GM12878 (cell line): ENCODE results near the gene CHURC1. TPM values are rescaled to one million over a fixed set of nuclear protein-coding genes. Genes with fewer than 3 reads are reported as not detected.

Experiments
- ATAC-seq: fragments of 200-7000 bp; cut with Tn5 transposase; 3 replicates; pipeline ENCODE4 v1.9.1; 2020; ENCODE audit warnings: mild to moderate bottlenecking, moderate library complexity
- BruUV-seq: library from RNA; stranded (reverse); fragments of 400-500 nt; replicated peaks from 2 replicates; lab custom pipeline; 2021; lab: Mats Ljungman, UMichigan
- CTCF ChIA-PET: fragments of 300-600 bp; sonication (Branson Sonifier 250); formaldehyde crosslinking; extraction: SDS; loops from one replicate; lab custom pipeline; 2021; ENCODE audit warnings: inconsistent platforms; lab: Yijun Ruan, JAX
- POLR2A ChIA-PET: fragments of 350-600 bp; formaldehyde crosslinking; extraction: SDS; loops from one replicate; lab custom pipeline; 2021; ENCODE audit warnings: inconsistent platforms; lab: Charles Lee
- RAD21 ChIA-PET: fragments of 300-600 bp; sonication (Branson Sonifier 250); formaldehyde crosslinking; loops from one replicate; lab custom pipeline; 2023; ENCODE audit warnings: antibody characterized with exemption; ENCODE audit not compliant: unreplicated experiment; lab: Charles Lee
- SMC1A ChIA-PET: fragments of 300-600 bp; sonication (Branson Sonifier 250); formaldehyde crosslinking; loops from one replicate; lab custom pipeline; 2023; ENCODE audit not compliant: unreplicated experiment, uncharacterized antibody; lab: Charles Lee
- DNase-seq: peaks from one replicate; pipeline ENCODE4 v3.0.0-alpha.2; 2011; ENCODE audit warnings: low read depth, low spot score
- FAIRE-seq: peaks from 3 replicates; lab custom pipeline; 2011; peaks lifted over from hg19 to GRCh38; lab: Jason Lieb, UNC
- H2AFZ ChIP-seq: 2 replicates; pipeline ENCODE4 v1.6.0; 2011; ENCODE audit warnings: low read depth, low read length, control low read depth; ENCODE audit not compliant: control insufficient read depth
- H3K27ac ChIP-seq: 2 replicates; pipeline ENCODE4 v1.5.1; 2011; ENCODE audit warnings: control low read depth; ENCODE audit not compliant: control insufficient read depth, insufficient read depth
- H3K27me3 ChIP-seq, 2 experiments: replicated peaks in 1 of 2; 2 replicates each; pipeline versions ENCODE4 v1.6.0 to v1.6.1; 2011; ENCODE audit warnings: low read length in 1 of 2; ENCODE audit not compliant: control insufficient read depth in 2 of 2, insufficient read depth in 2 of 2
- H3K36me3 ChIP-seq, 2 experiments: 2 replicates each; pipeline ENCODE4 v1.5.1; 2011; ENCODE audit warnings: low read length in 1 of 2; ENCODE audit not compliant: control insufficient read depth in 2 of 2, insufficient read depth in 2 of 2
- H3K4me1 ChIP-seq: 2 replicates; pipeline ENCODE4 v1.6.1; 2011; ENCODE audit warnings: mild to moderate bottlenecking, low read length, moderate library complexity, mixed read lengths; ENCODE audit not compliant: control insufficient read depth, insufficient read depth
- H3K4me2 ChIP-seq: 2 replicates; pipeline ENCODE4 v1.6.0; 2011; ENCODE audit warnings: control low read depth; ENCODE audit not compliant: control insufficient read depth, insufficient read depth
- H3K4me3 ChIP-seq: fragments of 200-600 bp; sonication (generic); 2 replicates; pipeline ENCODE4 v1.5.1; 2016
- H3K79me2 ChIP-seq: 2 replicates; pipeline ENCODE4 v1.6.0; 2011; ENCODE audit warnings: low read length; ENCODE audit not compliant: control insufficient read depth, insufficient read depth
- H3K9ac ChIP-seq: 2 replicates; pipeline ENCODE4 v1.8.0; 2011; ENCODE audit warnings: low read length, control low read depth, mixed read lengths; ENCODE audit not compliant: control insufficient read depth, insufficient read depth
- H3K9me3 ChIP-seq: replicated peaks from 3 replicates; pipeline ENCODE4 v1.5.1; 2011; ENCODE audit warnings: mild to moderate bottlenecking, low read length; ENCODE audit not compliant: control insufficient read depth, insufficient read depth
- H4K20me1 ChIP-seq: 2 replicates; pipeline ENCODE4 v1.6.0; 2011; ENCODE audit not compliant: control insufficient read depth, insufficient read depth
- CEBPB ChIP-seq, 2 experiments: fragments of 150-350 bp in 1 of 2; IDR thresholded peaks; 2 replicates each; pipeline ENCODE4 v1.6.1; 2012 to 2014; ENCODE audit warnings: low read depth in 2 of 2, low read length in 2 of 2, borderline replicate concordance in 1 of 2, inconsistent platforms in 1 of 2
- ZSCAN29 ChIP-seq: fragments of 450-650 bp; IDR thresholded peaks from 2 replicates; pipeline ENCODE4 v1.6.1; 2017; ENCODE audit warnings: mild to moderate bottlenecking, moderate library complexity
- WGBS: methylation state at CpG from one replicate; pipeline ENCODE4 v1.1.6; 2016; ENCODE audit warnings: low lambda C conversion rate; ENCODE audit not compliant: insufficient replicate concordance, insufficient coverage; ENCODE audit errors: missing lambda C conversion rate; 5-methylcytosine and 5-hydroxymethylcytosine counted together
- in situ Hi-C: fragments of 300-500 bp; cut with MboI; formaldehyde crosslinking; loops from 9 replicates; pipeline ENCODE4 v1.14.3; 2018; ENCODE audit warnings: mixed read lengths
- intact Hi-C: fragments of 100-400 bp; cut with micrococcal nuclease; formaldehyde crosslinking; loops from one replicate; pipeline ENCODE4 v1.14.2; 2022; ENCODE audit not compliant: unreplicated experiment
- polyA plus RNA-seq, 11 experiments: library from polyadenylated mRNA; depleted of rRNA in 4 of 11; unstranded in 6 of 11; stranded (reverse) in 5 of 11; fragments of >200 nt; fragmentation: Nextera tagmentation in 4 of 11; fragmentation: Illumina TruSeq in 1 of 11; extraction: Ambion mirVana in 4 of 11; extraction: Trizol in 1 of 11; gene quantifications; 1 replicate in 1 of 11; 2 replicates in 10 of 11; pipeline versions ENCODE4 v1.2.1 to v1.2.3, GENCODE V29; 2011 to 2016; ENCODE audit warnings: inconsistent platforms in 2 of 11, missing spikeins in 2 of 11, low read depth in 1 of 11
- total RNA-seq, 4 experiments: library from RNA; depleted of rRNA in 3 of 4; stranded (reverse); fragments of >200 nt in 3 of 4; fragmentation: Illumina TruSeq in 1 of 4; extraction: Trizol in 1 of 4; gene quantifications; 2 replicates each; pipeline versions ENCODE4 v1.2.1 to v1.2.3, GENCODE V29; 2013 to 2021
- TF ChIP-seq, protein P1 (sequence below): fragments of 450-650 bp; IDR thresholded peaks from 2 replicates; pipeline ENCODE4 v1.6.1; 2018; ENCODE audit warnings: mild to moderate bottlenecking, low read depth, moderate library complexity; ENCODE audit not compliant: partially characterized antibody

The CHURC1 gene
- total and polyA plus RNA-seq, 10 of the 15 experiments (the other 5 are each of a cell fraction or from before 2014, with no cell fraction given): 41.0 to 421 (median 140) TPM

DNA sequence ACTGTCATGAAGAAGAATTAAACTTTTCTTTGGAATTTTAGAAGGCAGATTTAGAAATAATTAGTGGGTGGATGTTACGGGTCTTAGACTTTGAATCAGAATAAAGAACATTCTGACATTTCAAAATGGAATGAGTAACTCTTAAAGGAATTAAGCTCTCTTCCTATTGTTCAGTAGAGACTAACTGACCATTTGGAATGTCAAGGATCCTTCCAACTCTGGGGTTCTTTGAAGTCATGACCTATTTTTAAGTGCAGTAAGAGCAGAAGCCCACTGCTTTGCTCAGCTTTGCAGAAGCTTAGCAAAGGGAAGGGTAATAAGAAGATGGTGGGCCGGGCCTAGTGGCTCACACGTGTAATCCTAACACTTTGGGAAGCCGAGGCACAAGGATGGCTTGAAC lies 4.0 kb downstream of the CHURC1 start:
- no peak overlapping the region for H3K4me3 ChIP-seq
- TF ChIP-seq ZSCAN29: no peak
- TF ChIP-seq CEBPB (IDR thresholded peaks at IDR 0.05; ENCODE audit: borderline replicate concordance in 1 of 2, low read depth in 2 of 2, low read length in 2 of 2): no peak
- TF ChIP-seq, protein P1, sequence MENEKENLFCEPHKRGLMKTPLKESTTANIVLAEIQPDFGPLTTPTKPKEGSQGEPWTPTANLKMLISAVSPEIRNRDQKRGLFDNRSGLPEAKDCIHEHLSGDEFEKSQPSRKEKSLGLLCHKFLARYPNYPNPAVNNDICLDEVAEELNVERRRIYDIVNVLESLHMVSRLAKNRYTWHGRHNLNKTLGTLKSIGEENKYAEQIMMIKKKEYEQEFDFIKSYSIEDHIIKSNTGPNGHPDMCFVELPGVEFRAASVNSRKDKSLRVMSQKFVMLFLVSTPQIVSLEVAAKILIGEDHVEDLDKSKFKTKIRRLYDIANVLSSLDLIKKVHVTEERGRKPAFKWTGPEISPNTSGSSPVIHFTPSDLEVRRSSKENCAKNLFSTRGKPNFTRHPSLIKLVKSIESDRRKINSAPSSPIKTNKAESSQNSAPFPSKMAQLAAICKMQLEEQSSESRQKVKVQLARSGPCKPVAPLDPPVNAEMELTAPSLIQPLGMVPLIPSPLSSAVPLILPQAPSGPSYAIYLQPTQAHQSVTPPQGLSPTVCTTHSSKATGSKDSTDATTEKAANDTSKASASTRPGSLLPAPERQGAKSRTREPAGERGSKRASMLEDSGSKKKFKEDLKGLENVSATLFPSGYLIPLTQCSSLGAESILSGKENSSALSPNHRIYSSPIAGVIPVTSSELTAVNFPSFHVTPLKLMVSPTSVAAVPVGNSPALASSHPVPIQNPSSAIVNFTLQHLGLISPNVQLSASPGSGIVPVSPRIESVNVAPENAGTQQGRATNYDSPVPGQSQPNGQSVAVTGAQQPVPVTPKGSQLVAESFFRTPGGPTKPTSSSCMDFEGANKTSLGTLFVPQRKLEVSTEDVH: no peak
- TF ChIP-seq, all 136 proteins: peak for 0
- Histone ChIP-seq H3K27me3 (no peaks in the 10 kb centered on the region), H3K9me3 (no peaks in the 10 kb centered on the region; the same call in 1 of the 3 replicates), H3K4me1 (peaks cover 5% of the 10 kb centered on the region; the same call in 1 of the 2 replicates), H4K20me1 (no peaks in the 10 kb centered on the region), H2AFZ (no peak overlapping the region), H3K4me2 (0 out of 2 replicates have a peak overlapping the region, but pooled peaks have one; percentile 7), H3K79me2 (peaks cover 65% of the 10 kb centered on the region), H3K36me3 (peaks cover 0 to 4% of the 10 kb centered on the region in 2 experiments; a peak in 1 of 4 replicates), H3K27ac (no peak overlapping the region), H3K9ac (no peak overlapping the region)
- ChIA-PET SMC1A (interaction anchor here (1.2 to 1.8 kb wide), 3 partner anchors 10 to 83 kb away, joined by 3 to 4 read pairs (median 3); no protein-coding TSS in a partner anchor), RAD21 (interaction anchor here (0.7 kb wide), 1 partner anchor 26 kb away, joined by 4 read pairs; no protein-coding TSS in a partner anchor), CTCF (interaction anchor here (1.0 to 2.2 kb wide), 3 partner anchors 9 to 102 kb away, joined by 3 to 6 read pairs (median 4); no protein-coding TSS in a partner anchor), POLR2A (interaction anchor here (1.3 to 2.1 kb wide), 2 partner anchors 9 to 35 kb away, joined by 3 to 6 read pairs; no protein-coding TSS in a partner anchor)
- FAIRE-seq (no peak), DNase-seq (no peak), ATAC-seq (no peak)
- intact Hi-C loops (no loop called here), in situ Hi-C loops (no loop called here)
- 96% methylated on average over 4 of the region's 4 CpGs for WGBS
- BruUV-seq: no TSS peak
